DND-41 (cell line): Measurements from ENCODE around the gene SAPCD2.
A peak's percentile ranks its signal among the peaks of the same experiment; 100 is the strongest.

Source experiments
- ATAC-seq: fragments of 200-7000 bp; cut with Tn5 transposase; 3 replicates; pipeline ENCODE4 v1.9.1; 2021; ENCODE audit warnings: low read depth; ENCODE audit not compliant: insufficient read depth
- DNase-seq: peaks from one replicate; pipeline ENCODE4 v3.0.0-alpha.2; 2020
- H2AFZ ChIP-seq: 2 replicates; pipeline ENCODE4 v1.6.0; 2012; ENCODE audit warnings: low read depth, low read length
- H3K27ac ChIP-seq: 2 replicates; pipeline ENCODE4 v1.5.1; 2012; ENCODE audit warnings: low read length, inconsistent platforms
- H3K27me3 ChIP-seq: fragments of 200-600 bp; sonication (generic); 2 replicates; pipeline ENCODE4 v1.6.0; 2012; ENCODE audit warnings: low read length, mild to moderate bottlenecking, inconsistent platforms; ENCODE audit not compliant: insufficient read depth, poor library complexity
- H3K36me3 ChIP-seq: 2 replicates; pipeline ENCODE4 v1.5.1; 2012; ENCODE audit warnings: low read length, inconsistent platforms; ENCODE audit not compliant: insufficient read depth
- H3K4me1 ChIP-seq: 2 replicates; pipeline ENCODE4 v1.5.1; 2012; ENCODE audit warnings: mild to moderate bottlenecking, low read length; ENCODE audit not compliant: insufficient read depth
- H3K4me2 ChIP-seq: 2 replicates; pipeline ENCODE4 v1.6.0; 2012; ENCODE audit warnings: mild to moderate bottlenecking, moderate library complexity, low read length, inconsistent platforms; ENCODE audit not compliant: insufficient read depth
- H3K4me3 ChIP-seq, 2 experiments: fragments of 200-600 bp in 1 of 2; shearing (Covaris generic) in 1 of 2; 2 replicates each; pipeline ENCODE4 v1.5.1; 2012 to 2016; ENCODE audit warnings: inconsistent platforms in 2 of 2, low read length in 2 of 2, mild to moderate bottlenecking in 2 of 2, low read depth in 1 of 2, moderate library complexity in 1 of 2
- H3K79me2 ChIP-seq: 2 replicates; pipeline ENCODE4 v1.6.0; 2012; ENCODE audit warnings: low read length, inconsistent platforms; ENCODE audit not compliant: insufficient read depth
- H3K9ac ChIP-seq: 2 replicates; pipeline ENCODE4 v1.6.0; 2012; ENCODE audit warnings: low read depth, mild to moderate bottlenecking, inconsistent platforms, low read length, moderate library complexity
- H3K9me3 ChIP-seq: 2 replicates; pipeline ENCODE4 v1.5.1; 2012; ENCODE audit warnings: low read length, moderate library complexity, mild to moderate bottlenecking, inconsistent platforms; ENCODE audit not compliant: insufficient read depth, severe bottlenecking
- H4K20me1 ChIP-seq: 2 replicates; pipeline ENCODE4 v1.6.0; 2012; ENCODE audit warnings: low read length; ENCODE audit not compliant: insufficient read depth
- CTCF ChIP-seq: IDR thresholded peaks from 2 replicates; pipeline ENCODE4 v1.5.1; 2012; ENCODE audit warnings: borderline replicate concordance, low read length, moderate library complexity, mild to moderate bottlenecking; ENCODE audit not compliant: poor library complexity, severe bottlenecking; ENCODE audit errors: extremely low read depth
- EZH2 ChIP-seq: IDR thresholded peaks from 3 replicates; pipeline ENCODE4 v1.6.1; 2012; ENCODE audit warnings: borderline replicate concordance, low read depth, mild to moderate bottlenecking, moderate library complexity, low read length, inconsistent platforms; ENCODE audit not compliant: severe bottlenecking

The SAPCD2 gene

GRCh38 chr9:137062384-137062783 is 8.0 kb downstream of the SAPCD2 start:
- no peak overlapping the region for H3K27ac ChIP-seq
- 0 out of 3 replicates have a peak, but pooled peaks have one; percentile 18 for ATAC-seq

GRCh38 chr9:137058521-137059234 is 11.7 kb downstream of the SAPCD2 start:
- Histone ChIP-seq H3K27ac (no peak overlapping the region), H3K4me2 (no peak overlapping the region), H3K9ac (no peak overlapping the region), H3K9me3 (no peaks in the 10 kb centered on the region), H3K4me1 (no peaks in the 10 kb centered on the region), H2AFZ (no peak overlapping the region), H3K27me3 (no peaks in the 10 kb centered on the region), H3K36me3 (peaks cover under 1% of the 10 kb centered on the region; the same call in 1 of the 2 replicates), H3K4me3 (no peak overlapping the region), H3K79me2 (no peaks in the 10 kb centered on the region), H4K20me1 (peaks cover 5% of the 10 kb centered on the region)
- TF ChIP-seq CTCF (no peak), EZH2 (no peak)
- ATAC-seq (no peak), DNase-seq (no peak)

More at GRCh38 chr9:137062384-137062783, 8.0 kb downstream of the SAPCD2 start:
- Histone ChIP-seq H3K9me3 (no peaks in the 10 kb centered on the region), H2AFZ (no peak overlapping the region), H3K4me3 (no peak overlapping the region), H3K9ac (no peak overlapping the region), H4K20me1 (peaks cover 32% of the 10 kb centered on the region), H3K27me3 (no peaks in the 10 kb centered on the region), H3K36me3 (peaks cover 29% of the 10 kb centered on the region), H3K4me2 (no peak overlapping the region), H3K79me2 (no peaks in the 10 kb centered on the region), H3K4me1 (no peaks in the 10 kb centered on the region)
- no peak for DNase-seq
- no peak for TF ChIP-seq CTCF
- no peak for TF ChIP-seq EZH2

- Histone ChIP-seq H2AFZ (no peak overlapping the region), H3K27ac (no peak overlapping the region)
Measured at GRCh38 chr9:137057545-137057944, 12.8 kb downstream of the SAPCD2 start.

More at GRCh38 chr9:137057545-137057944, 12.8 kb downstream of the SAPCD2 start:
- DNase-seq (no peak), ATAC-seq (no peak)
- Histone ChIP-seq H3K27me3 (no peaks in the 10 kb centered on the region), H3K4me1 (no peaks in the 10 kb centered on the region), H3K9ac (no peak overlapping the region), H4K20me1 (no peaks in the 10 kb centered on the region; the same call in 1 of the 2 replicates), H3K4me2 (no peak overlapping the region), H3K4me3 (no peak overlapping the region), H3K36me3 (no peaks in the 10 kb centered on the region), H3K9me3 (no peaks in the 10 kb centered on the region), H3K79me2 (no peaks in the 10 kb centered on the region)
- no peak for TF ChIP-seq EZH2
- no peak for TF ChIP-seq CTCF
